Measurements from ENCODE around the gene EPB41L3.

Gene EPB41L3

GRCh38 chr18:5538544-5538943 lies 5.3 kb downstream of the EPB41L3 start (continued):
- TF ChIP-seq, protein P1, sequence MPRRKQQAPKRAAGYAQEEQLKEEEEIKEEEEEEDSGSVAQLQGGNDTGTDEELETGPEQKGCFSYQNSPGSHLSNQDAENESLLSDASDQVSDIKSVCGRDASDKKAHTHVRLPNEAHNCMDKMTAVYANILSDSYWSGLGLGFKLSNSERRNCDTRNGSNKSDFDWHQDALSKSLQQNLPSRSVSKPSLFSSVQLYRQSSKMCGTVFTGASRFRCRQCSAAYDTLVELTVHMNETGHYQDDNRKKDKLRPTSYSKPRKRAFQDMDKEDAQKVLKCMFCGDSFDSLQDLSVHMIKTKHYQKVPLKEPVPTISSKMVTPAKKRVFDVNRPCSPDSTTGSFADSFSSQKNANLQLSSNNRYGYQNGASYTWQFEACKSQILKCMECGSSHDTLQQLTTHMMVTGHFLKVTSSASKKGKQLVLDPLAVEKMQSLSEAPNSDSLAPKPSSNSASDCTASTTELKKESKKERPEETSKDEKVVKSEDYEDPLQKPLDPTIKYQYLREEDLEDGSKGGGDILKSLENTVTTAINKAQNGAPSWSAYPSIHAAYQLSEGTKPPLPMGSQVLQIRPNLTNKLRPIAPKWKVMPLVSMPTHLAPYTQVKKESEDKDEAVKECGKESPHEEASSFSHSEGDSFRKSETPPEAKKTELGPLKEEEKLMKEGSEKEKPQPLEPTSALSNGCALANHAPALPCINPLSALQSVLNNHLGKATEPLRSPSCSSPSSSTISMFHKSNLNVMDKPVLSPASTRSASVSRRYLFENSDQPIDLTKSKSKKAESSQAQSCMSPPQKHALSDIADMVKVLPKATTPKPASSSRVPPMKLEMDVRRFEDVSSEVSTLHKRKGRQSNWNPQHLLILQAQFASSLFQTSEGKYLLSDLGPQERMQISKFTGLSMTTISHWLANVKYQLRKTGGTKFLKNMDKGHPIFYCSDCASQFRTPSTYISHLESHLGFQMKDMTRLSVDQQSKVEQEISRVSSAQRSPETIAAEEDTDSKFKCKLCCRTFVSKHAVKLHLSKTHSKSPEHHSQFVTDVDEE (CRISPR knock-in tag; IDR thresholded peaks at IDR 0.05), result no peak
- TF ChIP-seq CREB5 (CRISPR knock-in tag; IDR thresholded peaks at IDR 0.05; ENCODE audit: low read depth), result no peak
- no peak for TF ChIP-seq PPARA (CRISPR knock-in tag; IDR thresholded peaks at IDR 0.05; ENCODE audit: borderline replicate concordance)
- TF ChIP-seq SNAI2 (CRISPR knock-in tag; IDR thresholded peaks at IDR 0.05), result no peak

DNA sequence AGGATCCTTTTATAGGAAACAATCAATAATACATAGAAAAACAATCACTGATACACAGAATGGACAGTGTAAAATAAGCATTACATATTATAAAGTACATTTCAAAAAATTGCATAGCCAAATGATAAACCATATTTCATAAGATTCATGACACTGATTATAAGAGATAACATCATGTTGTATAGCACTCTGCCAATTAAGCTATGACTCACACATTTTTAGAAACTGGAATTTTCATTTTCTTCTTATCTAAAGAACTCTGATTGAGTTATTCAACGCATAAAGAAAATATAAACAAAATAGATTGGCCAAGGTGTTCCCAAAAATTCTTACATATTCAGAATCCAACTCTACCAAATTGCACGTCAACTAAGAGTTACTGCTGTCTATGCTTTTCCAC lies 5.9 kb downstream of the EPB41L3 start:
- TF ChIP-seq ISL1 (CRISPR knock-in tag; IDR thresholded peaks at IDR 0.05) (peak; percentile 32; the same call in 1 of the 2 replicates), CSDC2 (CRISPR knock-in tag; IDR thresholded peaks at IDR 0.05) (no peak), ESRRG (CRISPR knock-in tag; IDR thresholded peaks at IDR 0.05) (no peak)
- ATAC-seq, result no peak

GRCh38 chr18:5534845-5535244 lies 9.0 kb downstream of the EPB41L3 start:
- TF ChIP-seq POU6F1 (CRISPR knock-in tag; IDR thresholded peaks at IDR 0.05; ENCODE audit: borderline replicate concordance, low read depth) (no peak), ISL1 (CRISPR knock-in tag; IDR thresholded peaks at IDR 0.05) (no peak), ARNTL (CRISPR knock-in tag; IDR thresholded peaks at IDR 0.05; ENCODE audit: borderline replicate concordance, low read depth) (no peak), GLIS3 (CRISPR knock-in tag; IDR thresholded peaks at IDR 0.05) (no peak), TOX (CRISPR knock-in tag; IDR thresholded peaks at IDR 0.05; ENCODE audit: borderline replicate concordance) (no peak), ESRRG (CRISPR knock-in tag; IDR thresholded peaks at IDR 0.05) (no peak), ZC3H10 (CRISPR knock-in tag; IDR thresholded peaks at IDR 0.05) (no peak), ZNF565 (CRISPR knock-in tag; conservative IDR thresholded peaks at IDR 0.05; ENCODE audit: low read depth) (no peak), ZNF70 (CRISPR knock-in tag; IDR thresholded peaks at IDR 0.05) (no peak), ZFP3 (CRISPR knock-in tag; IDR thresholded peaks at IDR 0.05) (no peak)
- TF ChIP-seq, protein P2, sequence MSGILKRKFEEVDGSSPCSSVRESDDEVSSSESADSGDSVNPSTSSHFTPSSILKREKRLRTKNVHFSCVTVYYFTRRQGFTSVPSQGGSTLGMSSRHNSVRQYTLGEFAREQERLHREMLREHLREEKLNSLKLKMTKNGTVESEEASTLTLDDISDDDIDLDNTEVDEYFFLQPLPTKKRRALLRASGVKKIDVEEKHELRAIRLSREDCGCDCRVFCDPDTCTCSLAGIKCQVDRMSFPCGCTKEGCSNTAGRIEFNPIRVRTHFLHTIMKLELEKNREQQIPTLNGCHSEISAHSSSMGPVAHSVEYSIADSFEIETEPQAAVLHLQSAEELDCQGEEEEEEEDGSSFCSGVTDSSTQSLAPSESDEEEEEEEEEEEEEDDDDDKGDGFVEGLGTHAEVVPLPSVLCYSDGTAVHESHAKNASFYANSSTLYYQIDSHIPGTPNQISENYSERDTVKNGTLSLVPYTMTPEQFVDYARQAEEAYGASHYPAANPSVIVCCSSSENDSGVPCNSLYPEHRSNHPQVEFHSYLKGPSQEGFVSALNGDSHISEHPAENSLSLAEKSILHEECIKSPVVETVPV (CRISPR knock-in tag; IDR thresholded peaks at IDR 0.05), result no peak
- TF ChIP-seq, protein P1 (CRISPR knock-in tag; IDR thresholded peaks at IDR 0.05), result no peak
- ATAC-seq, result no peak

GRCh38 chr18:5532066-5532465 lies 11.7 kb downstream of the EPB41L3 start:
- no peak for ATAC-seq
- no peak for TF ChIP-seq ESRRG (CRISPR knock-in tag; IDR thresholded peaks at IDR 0.05)
- TF ChIP-seq TCF4 (CRISPR knock-in tag; IDR thresholded peaks at IDR 0.05; ENCODE audit: borderline replicate concordance), result no peak
- no peak for TF ChIP-seq ZC3H10 (CRISPR knock-in tag; IDR thresholded peaks at IDR 0.05)
- TF ChIP-seq ZFP30 (CRISPR knock-in tag; IDR thresholded peaks at IDR 0.05), result no peak
- no peak for TF ChIP-seq POU6F1 (CRISPR knock-in tag; IDR thresholded peaks at IDR 0.05; ENCODE audit: borderline replicate concordance, low read depth)
- TF ChIP-seq RARB (CRISPR knock-in tag; IDR thresholded peaks at IDR 0.05), result no peak
- TF ChIP-seq PPARA (CRISPR knock-in tag; IDR thresholded peaks at IDR 0.05; ENCODE audit: borderline replicate concordance), result no peak
- TF ChIP-seq ZNF70 (CRISPR knock-in tag; IDR thresholded peaks at IDR 0.05), result no peak
- no peak for TF ChIP-seq ZNF565 (CRISPR knock-in tag; conservative IDR thresholded peaks at IDR 0.05; ENCODE audit: low read depth)
- TF ChIP-seq BACH2 (CRISPR knock-in tag; IDR thresholded peaks at IDR 0.05; ENCODE audit: borderline replicate concordance), result no peak
- TF ChIP-seq, protein P3, sequence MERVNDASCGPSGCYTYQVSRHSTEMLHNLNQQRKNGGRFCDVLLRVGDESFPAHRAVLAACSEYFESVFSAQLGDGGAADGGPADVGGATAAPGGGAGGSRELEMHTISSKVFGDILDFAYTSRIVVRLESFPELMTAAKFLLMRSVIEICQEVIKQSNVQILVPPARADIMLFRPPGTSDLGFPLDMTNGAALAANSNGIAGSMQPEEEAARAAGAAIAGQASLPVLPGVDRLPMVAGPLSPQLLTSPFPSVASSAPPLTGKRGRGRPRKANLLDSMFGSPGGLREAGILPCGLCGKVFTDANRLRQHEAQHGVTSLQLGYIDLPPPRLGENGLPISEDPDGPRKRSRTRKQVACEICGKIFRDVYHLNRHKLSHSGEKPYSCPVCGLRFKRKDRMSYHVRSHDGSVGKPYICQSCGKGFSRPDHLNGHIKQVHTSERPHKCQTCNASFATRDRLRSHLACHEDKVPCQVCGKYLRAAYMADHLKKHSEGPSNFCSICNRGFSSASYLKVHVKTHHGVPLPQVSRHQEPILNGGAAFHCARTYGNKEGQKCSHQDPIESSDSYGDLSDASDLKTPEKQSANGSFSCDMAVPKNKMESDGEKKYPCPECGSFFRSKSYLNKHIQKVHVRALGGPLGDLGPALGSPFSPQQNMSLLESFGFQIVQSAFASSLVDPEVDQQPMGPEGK (CRISPR knock-in tag; IDR thresholded peaks at IDR 0.05; ENCODE audit: borderline replicate concordance), result no peak
- no peak for TF ChIP-seq ISL1 (CRISPR knock-in tag; IDR thresholded peaks at IDR 0.05)
- no peak for TF ChIP-seq OSR1 (CRISPR knock-in tag; IDR thresholded peaks at IDR 0.05)
- no peak for TF ChIP-seq ARNTL (CRISPR knock-in tag; IDR thresholded peaks at IDR 0.05; ENCODE audit: borderline replicate concordance, low read depth)
- no peak for TF ChIP-seq SNAI2 (CRISPR knock-in tag; IDR thresholded peaks at IDR 0.05)
- TF ChIP-seq ZFP3 (CRISPR knock-in tag; IDR thresholded peaks at IDR 0.05), result no peak
